Neural progenitor cell (in vitro differentiated cells): ENCODE measurements around the gene OVAAL. TPM values are rescaled to one million over a fixed set of nuclear protein-coding genes. Genes with fewer than 3 reads are reported as not detected.

Source experiments
- DNase-seq: peaks from one replicate; pipeline ENCODE4 v3.0.0-alpha.2; 2016; ENCODE audit warnings: low spot score
- H2AFZ ChIP-seq: fragments of 200-600 bp; sonication (generic); replicated peaks from 2 replicates; pipeline ENCODE4 v1.6.1; 2016; ENCODE audit warnings: antibody characterized with exemption
- H3F3A ChIP-seq: fragments of 200-600 bp; sonication (generic); 2 replicates; pipeline ENCODE4 v1.6.1; 2016; ENCODE audit warnings: antibody characterized with exemption, low read depth
- H3K27ac ChIP-seq: fragments of 200-600 bp; sonication (generic); 2 replicates; pipeline ENCODE4 v1.5.1; 2016; ENCODE audit warnings: mild to moderate bottlenecking
- H3K27me3 ChIP-seq: fragments of 200-600 bp; sonication (generic); 2 replicates; pipeline ENCODE4 v1.6.1; 2016; ENCODE audit warnings: mild to moderate bottlenecking, moderate library complexity
- H3K36me3 ChIP-seq: fragments of 200-600 bp; sonication (generic); 2 replicates; pipeline ENCODE4 v1.5.1; 2016
- H3K4me1 ChIP-seq: fragments of 200-600 bp; sonication (generic); 2 replicates; pipeline ENCODE4 v1.6.1; 2016; ENCODE audit warnings: mixed run types
- H3K4me2 ChIP-seq: fragments of 200-600 bp; sonication (generic); 2 replicates; pipeline ENCODE4 v1.6.1; 2016
- H3K4me3 ChIP-seq: fragments of 200-600 bp; sonication (generic); 2 replicates; pipeline ENCODE4 v1.5.1; 2016
- H3K79me2 ChIP-seq: fragments of 200-600 bp; sonication (generic); 2 replicates; pipeline ENCODE4 v1.6.1; 2016; ENCODE audit warnings: low read depth
- H3K9ac ChIP-seq: fragments of 200-600 bp; sonication (generic); 2 replicates; pipeline ENCODE4 v1.6.1; 2016
- H3K9me3 ChIP-seq: fragments of 200-600 bp; sonication (generic); 2 replicates; pipeline ENCODE4 v1.5.1; 2016; ENCODE audit warnings: low read depth
- H4K20me1 ChIP-seq: fragments of 200-600 bp; sonication (generic); 2 replicates; pipeline ENCODE4 v1.6.1; 2016; ENCODE audit warnings: low read depth
- H3K27ac Mint-ChIP-seq: 3 replicates; pipeline ENCODE4 v1.8.0; 2021; ENCODE audit warnings: mixed read lengths
- H3K27me3 Mint-ChIP-seq: 2 replicates; pipeline ENCODE4 v1.8.0; 2022; ENCODE audit warnings: low read depth, mild to moderate bottlenecking, inconsistent platforms, moderate library complexity, mixed read lengths; ENCODE audit not compliant: insufficient read depth
- H3K36me3 Mint-ChIP-seq: 3 replicates; pipeline ENCODE4 v1.8.0; 2021; ENCODE audit warnings: mixed read lengths
- H3K4me1 Mint-ChIP-seq: 3 replicates; pipeline ENCODE4 v1.8.0; 2021; ENCODE audit warnings: mixed read lengths
- H3K4me3 Mint-ChIP-seq: 3 replicates; pipeline ENCODE4 v1.8.0; 2021; ENCODE audit warnings: mild to moderate bottlenecking, moderate library complexity, mixed read lengths
- H3K9me3 Mint-ChIP-seq: 3 replicates; pipeline ENCODE4 v1.8.0; 2020; ENCODE audit warnings: mixed read lengths
- CTCF ChIP-seq: fragments of 200-600 bp; sonication (generic); IDR thresholded peaks from 2 replicates; pipeline ENCODE4 v1.5.1; 2017; ENCODE audit warnings: antibody characterized with exemption, mild to moderate bottlenecking
- EZH2 ChIP-seq: fragments of 200-600 bp; sonication (generic); IDR thresholded peaks from 2 replicates; pipeline ENCODE4 v1.6.1; 2017; ENCODE audit warnings: antibody characterized with exemption, mild to moderate bottlenecking, moderate library complexity
- EZH2phosphoT487 ChIP-seq: fragments of 200-600 bp; sonication (generic); IDR thresholded peaks from 2 replicates; pipeline ENCODE4 v1.6.1; 2017; ENCODE audit warnings: antibody characterized with exemption
- total RNA-seq: library from RNA; depleted of rRNA; stranded (reverse); fragments of >200 nt; gene quantifications from 2 replicates; pipeline ENCODE4 v1.2.3, GENCODE V29; 2015; ENCODE audit warnings: low replicate concordance

The OVAAL gene
- total RNA-seq, 1 donor from 2014 or later = not detected

GRCh38 chr1:180533266-180533987 lies 25.3 kb upstream of the OVAAL start:
- Histone ChIP-seq H4K20me1 (no peaks in the 10 kb centered on the region), H3K4me3 (no peak overlapping the region), H3K27ac (no peak overlapping the region), H3K9ac (no peak overlapping the region), H3K9me3 (no peaks in the 10 kb centered on the region), H3K79me2 (no peaks in the 10 kb centered on the region), H3K4me2 (no peak overlapping the region), H3F3A (no peaks in the 10 kb centered on the region), H2AFZ (peak overlapping the region; percentile 92), H3K4me1 (no peaks in the 10 kb centered on the region), H3K36me3 (no peaks in the 10 kb centered on the region), H3K27me3 (no peaks in the 10 kb centered on the region)
- Mint-ChIP-seq H3K27ac (no peak overlapping the region), H3K27me3 (peaks cover 8% of the 10 kb centered on the region), H3K4me1 (peaks cover 24% of the 10 kb centered on the region), H3K4me3 (no peak overlapping the region), H3K36me3 (no peaks in the 10 kb centered on the region), H3K9me3 (no peaks in the 10 kb centered on the region)
- peak; percentile 89 for DNase-seq
- TF ChIP-seq EZH2phosphoT487 = no peak
- TF ChIP-seq CTCF = peak; percentile 94

DNA sequence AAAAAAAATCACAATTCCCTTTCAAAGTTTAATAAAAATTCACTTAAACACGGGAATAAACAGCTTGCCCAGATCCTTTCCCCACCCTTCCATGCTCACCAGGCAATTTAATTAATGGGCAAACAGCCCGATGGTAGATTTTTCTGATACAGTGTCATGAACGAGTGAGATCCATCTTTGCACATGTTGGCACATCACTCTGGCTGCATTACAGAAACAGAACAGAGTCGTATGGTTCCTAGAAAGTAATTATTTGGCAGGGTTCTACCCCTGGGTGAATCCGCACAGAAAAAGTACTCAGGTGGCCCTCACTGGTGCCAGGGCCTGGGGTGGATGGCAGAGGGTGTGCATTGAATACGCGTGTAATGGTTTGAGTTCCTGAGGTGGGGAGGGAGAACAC lies 24.6 kb upstream of the OVAAL start:
- no peak overlapping the region for H3K27ac Mint-ChIP-seq
- no peak overlapping the region for H2AFZ ChIP-seq
- H3K4me1 ChIP-seq = no peaks in the 10 kb centered on the region
- no peaks in the 10 kb centered on the region for H3K36me3 ChIP-seq
- no peaks in the 10 kb centered on the region for H3K36me3 Mint-ChIP-seq
- no peaks in the 10 kb centered on the region for H3K79me2 ChIP-seq
- peaks cover 8% of the 10 kb centered on the region for H3K27me3 Mint-ChIP-seq
- no peaks in the 10 kb centered on the region for H4K20me1 ChIP-seq
- no peaks in the 10 kb centered on the region for H3K27me3 ChIP-seq
- DNase-seq = no peak
- H3K4me2 ChIP-seq = no peak overlapping the region
- no peaks in the 10 kb centered on the region for H3K9me3 Mint-ChIP-seq
- no peak overlapping the region for H3K4me3 Mint-ChIP-seq
- H3K4me3 ChIP-seq = no peak overlapping the region
- H3K9ac ChIP-seq = no peak overlapping the region
- TF ChIP-seq EZH2 (no peak), CTCF (no peak)
- H3K9me3 ChIP-seq = no peaks in the 10 kb centered on the region
- no peaks in the 10 kb centered on the region for H3F3A ChIP-seq
- peaks cover 24% of the 10 kb centered on the region for H3K4me1 Mint-ChIP-seq
- no peak overlapping the region for H3K27ac ChIP-seq

GRCh38 chr1:180535418-180535999 lies 23.3 kb upstream of the OVAAL start:
- H3K9me3 Mint-ChIP-seq = no peaks in the 10 kb centered on the region
- TF ChIP-seq EZH2phosphoT487 (no peak), EZH2 (no peak), CTCF (no peak)
- no peaks in the 10 kb centered on the region for H3K9me3 ChIP-seq
- H3K4me3 Mint-ChIP-seq = no peak overlapping the region
- H3K79me2 ChIP-seq = no peaks in the 10 kb centered on the region
- peaks cover 22% of the 10 kb centered on the region for H3K4me1 Mint-ChIP-seq
- no peak overlapping the region for H3K27ac ChIP-seq
- DNase-seq = no peak
- H3K36me3 ChIP-seq = no peaks in the 10 kb centered on the region
- H3K9ac ChIP-seq = no peak overlapping the region
- H3K27me3 Mint-ChIP-seq = peaks cover 9% of the 10 kb centered on the region
- H3K36me3 Mint-ChIP-seq = no peaks in the 10 kb centered on the region
- no peak overlapping the region for H3K4me3 ChIP-seq
- H3K27me3 ChIP-seq = no peaks in the 10 kb centered on the region
- peak overlapping the region; percentile 19 for H3K27ac Mint-ChIP-seq
- H3K4me1 ChIP-seq = no peaks in the 10 kb centered on the region
- H3F3A ChIP-seq = no peaks in the 10 kb centered on the region
- H3K4me2 ChIP-seq = no peak overlapping the region
- no peak overlapping the region for H2AFZ ChIP-seq
- H4K20me1 ChIP-seq = no peaks in the 10 kb centered on the region
